SH-SY5Y (cell line): ENCODE results near the gene YARS2.

Source experiments
- GATA2 ChIP-seq: IDR thresholded peaks from 2 replicates; pipeline ENCODE4 v1.6.1; 2011; ENCODE audit warnings: mild to moderate bottlenecking, low read depth, low read length
- GATA3 ChIP-seq: IDR thresholded peaks from 2 replicates; pipeline ENCODE4 v1.6.1; 2011; ENCODE audit warnings: low read depth, mild to moderate bottlenecking, low read length, moderate library complexity

DNA sequence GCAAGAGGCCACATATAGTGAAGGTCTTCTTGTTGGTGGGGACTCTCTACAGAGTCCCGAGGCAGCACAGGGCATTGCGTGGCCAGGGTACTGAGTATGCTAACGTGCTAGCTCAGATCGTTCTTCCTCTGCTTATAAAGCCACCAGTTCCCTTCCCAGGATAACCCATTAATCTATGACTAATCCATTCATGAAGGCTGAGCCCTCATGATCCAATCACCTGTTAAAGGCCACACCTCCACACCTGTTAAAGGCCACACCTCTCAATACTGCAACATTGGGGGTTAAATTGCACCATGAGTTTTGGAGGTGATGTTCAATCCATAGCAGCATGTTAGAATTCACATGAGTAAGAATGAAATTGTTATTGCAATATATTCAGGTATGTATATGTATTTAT lies 12.8 kb upstream of the YARS2 start:
- TF ChIP-seq GATA2, result no peak
- TF ChIP-seq GATA3, result no peak
